ENCODE measurements around the gene OR6M1.

OR6M1 gene

DNA sequence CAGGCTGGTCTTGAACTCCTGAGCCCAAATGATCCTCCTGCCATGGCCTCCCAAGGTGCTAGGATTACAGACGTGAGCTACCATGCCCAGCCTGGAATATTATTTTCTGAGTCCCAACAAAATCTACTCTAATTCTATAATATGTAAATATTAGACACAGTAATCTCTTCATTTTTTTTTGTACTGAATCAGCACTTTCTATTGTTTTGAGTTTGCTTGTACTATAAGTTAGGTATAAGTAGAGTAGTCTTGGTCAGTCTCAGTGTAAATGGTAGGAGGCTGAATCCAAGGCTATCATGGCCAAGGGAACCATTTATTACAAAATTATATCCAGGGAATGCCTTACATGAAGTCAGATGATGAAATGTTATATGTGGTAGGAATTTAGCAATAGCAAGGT is 32.2 kb downstream of the OR6M1 start:
- no peak for DNase-seq

GRCh38 chr11:123773026-123773425 is 33.1 kb downstream of the OR6M1 start:
- no peak for DNase-seq

DNA sequence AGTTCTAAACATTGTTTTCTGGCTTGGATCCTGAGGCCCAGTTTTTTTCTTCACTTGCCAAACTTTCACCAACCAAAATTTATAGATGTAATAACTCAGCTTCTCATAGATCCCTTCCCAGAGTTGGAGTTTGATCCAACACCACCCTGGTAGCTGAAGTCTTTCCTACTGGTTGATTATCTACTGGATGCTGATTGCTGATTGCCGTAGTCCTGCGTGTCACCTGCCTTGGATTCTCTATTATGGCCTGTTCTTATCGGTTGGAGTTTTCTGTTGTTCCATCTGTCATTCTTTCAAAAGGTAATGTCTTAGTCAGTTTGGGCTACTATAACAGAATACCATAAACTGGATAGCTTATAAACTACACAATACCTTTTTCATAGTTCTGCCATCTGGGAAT is 34.5 kb downstream of the OR6M1 start:
- DNase-seq, result no peak

DNA sequence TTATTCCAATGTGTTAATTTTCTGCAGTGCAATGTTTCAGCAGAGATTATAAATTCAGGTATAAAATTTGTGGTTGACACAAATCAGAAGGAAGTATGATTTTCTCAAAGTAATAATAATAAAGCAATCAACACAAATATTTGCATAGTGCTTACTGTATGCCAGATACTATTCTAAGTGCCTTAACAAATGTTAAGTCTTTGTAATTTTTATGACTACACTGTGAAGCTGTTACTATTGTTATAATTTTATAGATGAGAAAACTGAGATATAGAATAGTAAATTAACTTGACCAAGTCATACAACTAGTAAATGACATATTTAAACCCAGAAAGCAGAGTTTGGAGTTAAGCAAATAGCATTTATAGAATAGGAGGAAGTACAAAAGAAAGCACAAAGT is 35.4 kb downstream of the OR6M1 start:
- DNase-seq, result no peak

DNA sequence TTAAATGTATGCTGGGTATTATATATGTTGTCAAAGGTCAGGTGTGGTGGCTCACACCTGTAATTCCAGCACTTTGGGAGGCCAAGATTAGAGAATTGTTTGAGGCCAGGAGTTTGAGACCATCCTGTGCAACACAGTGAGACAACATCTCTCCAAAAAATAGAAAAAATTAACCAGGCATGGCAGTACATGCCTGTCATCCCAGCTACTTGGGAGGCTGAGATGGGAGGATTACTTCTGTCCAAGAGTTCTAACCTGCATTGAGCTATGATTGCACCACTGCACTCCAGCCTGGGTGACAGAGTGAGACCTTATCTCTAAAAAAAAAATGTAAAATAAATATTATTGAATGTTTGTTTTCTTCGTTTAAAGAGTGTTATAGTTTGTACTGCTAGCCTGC is 40.5 kb downstream of the OR6M1 start:
- DNase-seq, result no peak

- DNase-seq, result no peak
Observed at GRCh38 chr11:123762422-123762821, 43.7 kb downstream of the OR6M1 start.

DNA sequence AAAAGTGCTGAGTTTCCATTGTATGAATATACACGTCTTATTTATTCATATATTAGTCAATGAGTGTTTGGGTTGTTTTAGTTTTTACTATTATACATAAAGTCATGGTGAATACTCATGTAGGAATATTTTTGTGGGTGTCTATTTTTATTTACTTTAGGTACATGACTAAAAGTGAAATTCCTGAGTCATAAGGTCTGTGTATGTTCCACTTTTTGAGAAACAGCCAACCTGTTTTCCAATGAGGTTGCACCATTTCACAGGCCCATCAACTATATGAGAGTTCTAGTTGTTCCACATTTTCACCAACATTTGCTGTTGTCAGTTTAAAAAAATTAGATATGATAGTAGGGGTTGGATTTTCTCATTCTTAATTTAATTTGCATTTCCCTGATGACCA is 45.3 kb downstream of the OR6M1 start:
- DNase-seq, result no peak

DNA sequence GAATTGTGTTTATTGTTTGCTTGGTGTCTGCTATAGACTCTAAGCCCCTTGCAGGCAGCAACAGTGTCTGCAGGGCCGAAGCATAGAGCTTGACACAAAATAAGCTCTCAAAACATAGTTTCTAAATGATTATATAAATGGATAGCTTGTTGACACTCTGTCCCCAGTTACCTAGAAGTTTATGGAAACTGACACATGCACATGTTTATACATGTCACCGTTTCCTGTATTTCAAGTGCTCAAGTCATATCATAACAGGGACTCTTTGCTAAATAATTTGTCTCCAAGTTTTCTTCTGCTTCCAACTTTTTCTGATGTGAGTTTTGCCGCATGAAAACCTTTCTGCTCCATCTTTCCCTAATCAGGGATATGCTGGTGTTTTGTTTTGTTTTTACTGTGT is 48.2 kb downstream of the OR6M1 start:
- no peak for DNase-seq

- DNase-seq, result no peak
Observed at GRCh38 chr11:123755813-123756212, 50.3 kb downstream of the OR6M1 start.
